B cell (primary cell): ENCODE measurements around the gene AGBL3. TPM values are rescaled to one million over a fixed set of nuclear protein-coding genes. Genes with fewer than 3 reads are reported as not detected.

Source experiments
- ATAC-seq: fragments of 200-7000 bp; cut with Tn5 transposase; one replicate; pipeline ENCODE4 v1.10.0; 2021; ENCODE audit warnings: low read depth, mild to moderate bottlenecking, moderate number of reproducible peaks, moderate library complexity
- CTCF ChIA-PET: fragments of 350-600 bp; sonication (Branson Sonifier 250); formaldehyde crosslinking; loops from one replicate; lab custom pipeline; 2021; ENCODE audit warnings: antibody characterized with exemption, inconsistent platforms; lab: Charles Lee
- POLR2A ChIA-PET: fragments of 350-600 bp; sonication (Branson Sonifier 250); formaldehyde crosslinking; loops from one replicate; lab custom pipeline; 2021; ENCODE audit warnings: antibody characterized with exemption; lab: Charles Lee
- DNase-seq: peaks from one replicate; pipeline ENCODE4 v3.0.0; 2013
- H2AFZ ChIP-seq: 2 replicates; pipeline ENCODE4 v1.6.1; 2012; ENCODE audit warnings: mild to moderate bottlenecking, low read depth, low read length; ENCODE audit not compliant: insufficient read depth, poor library complexity, severe bottlenecking
- H3K27ac ChIP-seq, 2 donors: 1 replicate in 1 of 2; 2 replicates in 1 of 2; pipeline ENCODE4 v1.5.1; 2012 to 2013; ENCODE audit warnings: low read length in 2 of 2, mild to moderate bottlenecking in 2 of 2, moderate library complexity in 1 of 2
- H3K27me3 ChIP-seq, 4 experiments: fragments of 200-600 bp in 1 of 4; sonication (generic) in 1 of 4; replicated peaks in 1 of 4; 1 replicate in 2 of 4; 2 replicates in 2 of 4; pipeline versions ENCODE4 v1.6.1 to v1.7.0; 2013 to 2016; ENCODE audit warnings: low read length in 3 of 4, mild to moderate bottlenecking in 2 of 4, mixed read lengths in 1 of 4, moderate library complexity in 1 of 4; ENCODE audit not compliant: insufficient read depth in 4 of 4, control insufficient read depth in 3 of 4; ENCODE audit errors: control extremely low read depth in 1 of 4
- H3K36me3 ChIP-seq, 2 experiments: replicated peaks in 1 of 2; 1 replicate in 1 of 2; 2 replicates in 1 of 2; pipeline versions ENCODE4 v1.6.1 to v1.7.1; 2013; ENCODE audit warnings: low read length in 1 of 2; ENCODE audit not compliant: insufficient read depth in 2 of 2, control insufficient read depth in 1 of 2; ENCODE audit errors: control extremely low read depth in 1 of 2, extremely low read depth in 1 of 2
- H3K4me1 ChIP-seq, 2 donors: fragments of 200-600 bp in 1 of 2; sonication (generic) in 1 of 2; 1 replicate in 1 of 2; 2 replicates in 1 of 2; pipeline versions ENCODE4 v1.5.1 to v1.6.1; 2013 to 2017; ENCODE audit warnings: low read length in 2 of 2; ENCODE audit not compliant: control insufficient read depth in 2 of 2, insufficient read depth in 2 of 2
- H3K4me2 ChIP-seq: replicated peaks from 2 replicates; pipeline ENCODE3; 2012; ENCODE audit warnings: mild to moderate bottlenecking, low read depth, low read length; ENCODE audit not compliant: poor library complexity, severe bottlenecking
- H3K4me3 ChIP-seq, 5 experiments: fragments of 200-600 bp in 1 of 5; sonication (generic) in 1 of 5; 1 replicate in 3 of 5; 2 replicates in 2 of 5; pipeline versions ENCODE4 v1.5.1 to v1.7.0; 2011 to 2016; ENCODE audit warnings: low read length in 4 of 5, mild to moderate bottlenecking in 4 of 5, low read depth in 2 of 5, control low read depth in 1 of 5, moderate library complexity in 1 of 5; ENCODE audit not compliant: insufficient read depth in 1 of 5; ENCODE audit errors: control extremely low read depth in 1 of 5, extremely low read depth in 1 of 5
- H3K79me2 ChIP-seq: fragments of 200-600 bp; sonication (generic); one replicate; pipeline ENCODE4 v1.6.0; 2016; ENCODE audit warnings: low read length; ENCODE audit not compliant: control insufficient read depth, insufficient read depth
- H3K9ac ChIP-seq: fragments of 200-600 bp; sonication (generic); 2 replicates; pipeline ENCODE4 v1.6.1; 2017; ENCODE audit warnings: mild to moderate bottlenecking, low read length, moderate library complexity
- H3K9me3 ChIP-seq, 3 donors: one replicate each; pipeline versions ENCODE4 v1.6.1 to v1.7.1; 2013; ENCODE audit warnings: low read length in 2 of 3; ENCODE audit not compliant: control insufficient read depth in 2 of 3, insufficient read depth in 1 of 3; ENCODE audit errors: control extremely low read depth in 1 of 3
- H4K20me1 ChIP-seq: 2 replicates; pipeline ENCODE4 v1.6.0; 2012; ENCODE audit warnings: mild to moderate bottlenecking, low read length; ENCODE audit not compliant: insufficient read depth, control insufficient read depth, poor library complexity, severe bottlenecking
- H3K27ac Mint-ChIP-seq: one replicate; pipeline ENCODE4 v1.8.0; 2021; ENCODE audit warnings: mixed read lengths
- H3K27me3 Mint-ChIP-seq: one replicate; pipeline ENCODE4 v1.8.0; 2021; ENCODE audit warnings: mixed read lengths
- H3K4me1 Mint-ChIP-seq: one replicate; pipeline ENCODE4 v1.8.0; 2021; ENCODE audit warnings: mixed read lengths
- H3K4me3 Mint-ChIP-seq: one replicate; pipeline ENCODE4 v1.8.0; 2021; ENCODE audit warnings: mixed read lengths
- H3K9me3 Mint-ChIP-seq: one replicate; pipeline ENCODE4 v1.8.0; 2022; ENCODE audit warnings: mixed read lengths; ENCODE audit not compliant: insufficient read depth
- EZH2 ChIP-seq: IDR thresholded peaks from 2 replicates; pipeline ENCODE4 v1.6.1; 2012; ENCODE audit warnings: borderline replicate concordance, low read depth, mild to moderate bottlenecking, moderate library complexity, low read length; ENCODE audit not compliant: insufficient read depth, poor library complexity, severe bottlenecking
- WGBS: methylation state at CpG from one replicate; pipeline ENCODE4 v1.1.5; 2013; ENCODE audit warnings: missing lambda C conversion rate; ENCODE audit not compliant: insufficient coverage; 5-methylcytosine and 5-hydroxymethylcytosine counted together
- intact Hi-C: fragments of 100-400 bp; cut with micrococcal nuclease; formaldehyde crosslinking; loops from one replicate; pipeline ENCODE4 v1.10.0; 2022
- polyA plus RNA-seq: library from polyadenylated mRNA; depleted of rRNA; stranded (reverse); fragments of >200 nt; gene quantifications from 2 replicates; pipeline ENCODE4 v1.2.3, GENCODE V29; 2012
- total RNA-seq, 2 donors: library from RNA; stranded (reverse); fragments of 120-200 nt in 1 of 2; gene quantifications; 1 replicate in 1 of 2; 2 replicates in 1 of 2; pipeline versions ENCODE4 v1.2.3 to v1.2.4, GENCODE V29; 2013 to 2022
- TF ChIP-seq, protein P1 (sequence below): fragments of 200-600 bp; IDR thresholded peaks from one replicate; pipeline ENCODE4 v1.8.0; 2022; ENCODE audit warnings: antibody characterized with exemption, mild to moderate bottlenecking

AGBL3 gene
- total and polyA plus RNA-seq, 2 donors (not counting 1 experiment from before 2014, with no cell fraction given), result 0.51 to 10.9 TPM

- Mint-ChIP-seq H3K4me1 (peaks cover 11% of the 10 kb centered on the region), H3K4me3 (no peak overlapping the region), H3K27me3 (no peaks in the 10 kb centered on the region), H3K27ac (no peak overlapping the region), H3K9me3 (peaks cover 5% of the 10 kb centered on the region)
- TF ChIP-seq EZH2, result no peak
- TF ChIP-seq, protein P1, sequence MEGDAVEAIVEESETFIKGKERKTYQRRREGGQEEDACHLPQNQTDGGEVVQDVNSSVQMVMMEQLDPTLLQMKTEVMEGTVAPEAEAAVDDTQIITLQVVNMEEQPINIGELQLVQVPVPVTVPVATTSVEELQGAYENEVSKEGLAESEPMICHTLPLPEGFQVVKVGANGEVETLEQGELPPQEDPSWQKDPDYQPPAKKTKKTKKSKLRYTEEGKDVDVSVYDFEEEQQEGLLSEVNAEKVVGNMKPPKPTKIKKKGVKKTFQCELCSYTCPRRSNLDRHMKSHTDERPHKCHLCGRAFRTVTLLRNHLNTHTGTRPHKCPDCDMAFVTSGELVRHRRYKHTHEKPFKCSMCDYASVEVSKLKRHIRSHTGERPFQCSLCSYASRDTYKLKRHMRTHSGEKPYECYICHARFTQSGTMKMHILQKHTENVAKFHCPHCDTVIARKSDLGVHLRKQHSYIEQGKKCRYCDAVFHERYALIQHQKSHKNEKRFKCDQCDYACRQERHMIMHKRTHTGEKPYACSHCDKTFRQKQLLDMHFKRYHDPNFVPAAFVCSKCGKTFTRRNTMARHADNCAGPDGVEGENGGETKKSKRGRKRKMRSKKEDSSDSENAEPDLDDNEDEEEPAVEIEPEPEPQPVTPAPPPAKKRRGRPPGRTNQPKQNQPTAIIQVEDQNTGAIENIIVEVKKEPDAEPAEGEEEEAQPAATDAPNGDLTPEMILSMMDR, result no peak
- H3K9me3 ChIP-seq, result no peaks in the 10 kb centered on the region
- H3K4me1 ChIP-seq, result peaks cover 0 to 7% of the 10 kb centered on the region in 2 donors
- POLR2A ChIA-PET, result no interaction called here
- H3K27ac ChIP-seq, result no peak overlapping the region
- H4K20me1 ChIP-seq, result no peaks in the 10 kb centered on the region
- no peaks in the 10 kb centered on the region for H3K79me2 ChIP-seq
- no peaks in the 10 kb centered on the region for H3K36me3 ChIP-seq
- WGBS, result no CpG with 5 or more reads among the region's 3 CpGs
- H3K27me3 ChIP-seq, result no peaks in the 10 kb centered on the region
- DNase-seq (no peak), ATAC-seq (no peak)
- no peak overlapping the region for H2AFZ ChIP-seq
- CTCF ChIA-PET, result no interaction called here
- no peak overlapping the region for H3K4me2 ChIP-seq
- intact Hi-C loops, result no loop called here
- no peak overlapping the region for H3K4me3 ChIP-seq
- no peak overlapping the region for H3K9ac ChIP-seq
These were observed 112.1 kb downstream of the AGBL3 start for GRCh38 chr7:135098391-135098790.

GRCh38 chr7:135100856-135101255 lies 114.5 kb downstream of the AGBL3 start:
- H3K27ac Mint-ChIP-seq, result no peak overlapping the region
- intact Hi-C loops, result loop anchor here (10.0 kb wide), 1 partner anchor 46 kb away; no protein-coding TSS in a partner anchor

More at GRCh38 chr7:135100856-135101255, 114.5 kb downstream of the AGBL3 start:
- Histone ChIP-seq H3K27me3 (no peaks in the 10 kb centered on the region), H3K27ac (no peak overlapping the region), H3K9ac (no peak overlapping the region), H4K20me1 (no peaks in the 10 kb centered on the region), H3K36me3 (no peaks in the 10 kb centered on the region), H3K4me2 (no peak overlapping the region), H3K4me3 (no peak overlapping the region), H3K79me2 (no peaks in the 10 kb centered on the region), H3K4me1 (no peaks in the 10 kb centered on the region), H2AFZ (no peak overlapping the region), H3K9me3 (no peaks in the 10 kb centered on the region)
- POLR2A ChIA-PET, result no interaction called here
- Mint-ChIP-seq H3K4me1 (no peaks in the 10 kb centered on the region), H3K27me3 (no peaks in the 10 kb centered on the region), H3K9me3 (peaks cover 5% of the 10 kb centered on the region), H3K4me3 (no peak overlapping the region)
- CTCF ChIA-PET, result no interaction called here
- TF ChIP-seq, protein P1, result no peak
- TF ChIP-seq EZH2, result no peak
- ATAC-seq, result no peak
- no peak for DNase-seq
